Kidney (tissue), 14 donors: ENCODE measurements around the gene BHLHE40. TPM values are rescaled to one million over a fixed set of nuclear protein-coding genes. Genes with fewer than 3 reads are reported as not detected.

ENCODE experiments used
- DNase-seq, 5 donors: peaks; one replicate each; pipeline ENCODE4 v3.0.0-alpha.2; 2013 to 2020
- FAIRE-seq: peaks from 2 replicates; lab custom pipeline; 2012; peaks lifted over from hg19 to GRCh38; lab: Jason Lieb, UNC
- H3K27ac ChIP-seq, 2 donors: one replicate each; pipeline ENCODE4 v1.7.0; 2013; ENCODE audit warnings: low read depth in 2 of 2, low read length in 2 of 2, inconsistent platforms in 1 of 2
- H3K27me3 ChIP-seq: one replicate; pipeline ENCODE4 v1.7.1; 2013; ENCODE audit warnings: low read length, inconsistent platforms; ENCODE audit not compliant: control insufficient read depth, insufficient read depth
- H3K36me3 ChIP-seq, 3 donors: one replicate each; pipeline versions ENCODE4 v1.7.0 to v1.7.1; 2013; ENCODE audit warnings: low read length in 3 of 3, control low read depth in 1 of 3, inconsistent platforms in 1 of 3; ENCODE audit not compliant: insufficient read depth in 3 of 3, control insufficient read depth in 2 of 3
- H3K4me1 ChIP-seq, 3 donors: one replicate each; pipeline versions ENCODE4 v1.7.0 to v1.7.1; 2013; ENCODE audit warnings: low read length in 3 of 3, inconsistent platforms in 1 of 3, low read depth in 1 of 3; ENCODE audit not compliant: control insufficient read depth in 2 of 3, insufficient read depth in 2 of 3
- H3K4me3 ChIP-seq, 3 donors: one replicate each; pipeline versions ENCODE4 v1.7.0 to v1.8.1; 2013; ENCODE audit warnings: low read length in 3 of 3, control low read depth in 1 of 3, inconsistent platforms in 1 of 3
- H3K9ac ChIP-seq, 3 donors: one replicate each; pipeline versions ENCODE4 v1.7.0 to v1.7.1; 2013; ENCODE audit warnings: low read length in 3 of 3, control low read depth in 1 of 3, inconsistent platforms in 1 of 3
- H3K9me3 ChIP-seq, 3 donors: one replicate each; pipeline versions ENCODE4 v1.7.0 to v1.7.1; 2013; ENCODE audit warnings: low read length in 3 of 3, control low read depth in 1 of 3, inconsistent platforms in 1 of 3; ENCODE audit not compliant: control insufficient read depth in 2 of 3, insufficient read depth in 1 of 3
- intact Hi-C: fragments of 100-400 bp; cut with DNase I; formaldehyde crosslinking; loops from one replicate; pipeline ENCODE4 v1.11.1; 2022
- polyA plus RNA-seq: library from polyadenylated mRNA; stranded (reverse); fragments of 350-450 nt; fragmentation: Illumina TruSeq; extraction: RNeasy Lipid Tissue Mini Kit (QIAGEN cat#74804); gene quantifications from one replicate; pipeline ENCODE4 v1.2.3, GENCODE V29; 2014; ENCODE audit warnings: low read depth, low replicate concordance; ENCODE audit not compliant: insufficient read depth
- total RNA-seq: library from RNA; stranded (reverse); fragmentation: NEBNext Ultra II Directional; extraction: Animal tissue kit (Norgen Biotek cat#: 25700); gene quantifications from one replicate; pipeline ENCODE4 v1.2.1, GENCODE V29; 2021
- TF ChIP-seq, protein P1 (sequence below): IDR thresholded peaks from 3 replicates; pipeline ENCODE4 v1.5.1; 2012; ENCODE audit warnings: mild to moderate bottlenecking, moderate library complexity, borderline replicate concordance; ENCODE audit not compliant: insufficient read depth; ENCODE audit errors: extremely low read depth
- donor health status: control.
- donor health status: control.
- donor health status: control.
- donor health status: control.
- donor health status: control.
- donor health status: DM: yes; HTN: yes; CAD: no.
- donor health status: Normal renal cell carcinoma (clear cell type).

The BHLHE40 gene
- total and polyA plus RNA-seq, 2 donors from 2014 or later, result 39.4 to 147 TPM

GRCh38 chr3:4943549-4943948 lies 35.7 kb upstream of the BHLHE40 start:
- intact Hi-C loops, result no loop called here
- TF ChIP-seq, protein P1, sequence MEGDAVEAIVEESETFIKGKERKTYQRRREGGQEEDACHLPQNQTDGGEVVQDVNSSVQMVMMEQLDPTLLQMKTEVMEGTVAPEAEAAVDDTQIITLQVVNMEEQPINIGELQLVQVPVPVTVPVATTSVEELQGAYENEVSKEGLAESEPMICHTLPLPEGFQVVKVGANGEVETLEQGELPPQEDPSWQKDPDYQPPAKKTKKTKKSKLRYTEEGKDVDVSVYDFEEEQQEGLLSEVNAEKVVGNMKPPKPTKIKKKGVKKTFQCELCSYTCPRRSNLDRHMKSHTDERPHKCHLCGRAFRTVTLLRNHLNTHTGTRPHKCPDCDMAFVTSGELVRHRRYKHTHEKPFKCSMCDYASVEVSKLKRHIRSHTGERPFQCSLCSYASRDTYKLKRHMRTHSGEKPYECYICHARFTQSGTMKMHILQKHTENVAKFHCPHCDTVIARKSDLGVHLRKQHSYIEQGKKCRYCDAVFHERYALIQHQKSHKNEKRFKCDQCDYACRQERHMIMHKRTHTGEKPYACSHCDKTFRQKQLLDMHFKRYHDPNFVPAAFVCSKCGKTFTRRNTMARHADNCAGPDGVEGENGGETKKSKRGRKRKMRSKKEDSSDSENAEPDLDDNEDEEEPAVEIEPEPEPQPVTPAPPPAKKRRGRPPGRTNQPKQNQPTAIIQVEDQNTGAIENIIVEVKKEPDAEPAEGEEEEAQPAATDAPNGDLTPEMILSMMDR, result peak; percentile 17
- no peak overlapping the region for H3K27ac ChIP-seq
- FAIRE-seq (no peak), DNase-seq (no peak)
- H3K9ac ChIP-seq, result no peak overlapping the region
- no peaks in the 10 kb centered on the region for H3K36me3 ChIP-seq
- no peaks in the 10 kb centered on the region for H3K4me1 ChIP-seq
- no peaks in the 10 kb centered on the region for H3K9me3 ChIP-seq
- H3K27me3 ChIP-seq, result no peaks in the 10 kb centered on the region
- no peak overlapping the region for H3K4me3 ChIP-seq

DNA sequence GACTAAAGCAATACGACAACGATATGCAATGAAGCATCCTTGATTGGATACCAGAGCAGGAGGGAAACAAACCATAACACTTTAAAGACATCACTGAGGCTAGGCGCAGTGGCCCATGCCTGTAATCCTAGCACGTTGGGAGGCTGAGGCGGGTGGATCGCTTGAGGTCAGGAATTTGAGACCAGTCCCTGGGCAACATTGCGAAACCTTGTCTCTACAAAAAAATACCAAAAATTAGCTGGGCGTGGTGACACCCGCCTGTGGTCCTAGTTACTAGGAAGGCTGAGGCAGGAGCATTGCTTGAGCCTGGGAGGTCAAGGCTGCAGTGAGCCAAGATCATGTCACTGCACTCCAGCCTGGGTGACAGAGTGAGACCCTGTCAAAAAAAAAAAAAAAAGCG lies 33.9 kb upstream of the BHLHE40 start:
- Histone ChIP-seq H3K9me3 (no peaks in the 10 kb centered on the region), H3K9ac (no peak overlapping the region), H3K36me3 (no peaks in the 10 kb centered on the region), H3K4me3 (no peak overlapping the region), H3K4me1 (no peaks in the 10 kb centered on the region), H3K27ac (no peak overlapping the region), H3K27me3 (no peaks in the 10 kb centered on the region)
- TF ChIP-seq, protein P1, result no peak
- DNase-seq (no peak), FAIRE-seq (no peak)
- intact Hi-C loops, result no loop called here

GRCh38 chr3:4947028-4947427 lies 32.2 kb upstream of the BHLHE40 start:
- Histone ChIP-seq H3K27ac (no peak overlapping the region), H3K27me3 (no peaks in the 10 kb centered on the region), H3K36me3 (no peaks in the 10 kb centered on the region), H3K4me3 (no peak overlapping the region), H3K9ac (no peak overlapping the region), H3K9me3 (no peaks in the 10 kb centered on the region), H3K4me1 (no peaks in the 10 kb centered on the region)
- intact Hi-C loops, result no loop called here
- no peak for DNase-seq
- no peak for FAIRE-seq
- TF ChIP-seq, protein P1, result no peak

GRCh38 chr3:4948395-4948794 lies 30.8 kb upstream of the BHLHE40 start:
- Histone ChIP-seq H3K9ac (no peak overlapping the region), H3K27ac (no peak overlapping the region), H3K27me3 (no peaks in the 10 kb centered on the region), H3K9me3 (no peaks in the 10 kb centered on the region), H3K4me3 (no peak overlapping the region), H3K36me3 (no peaks in the 10 kb centered on the region), H3K4me1 (no peaks in the 10 kb centered on the region)
- intact Hi-C loops, result no loop called here
- FAIRE-seq (no peak), DNase-seq (no peak)
- TF ChIP-seq, protein P1, result no peak
